HFFc6 (cell line): ENCODE measurements around the gene PACRG. TPM values are rescaled to one million over a fixed set of nuclear protein-coding genes. Genes with fewer than 3 reads are reported as not detected.

Experiments
- DNase-seq: peaks from one replicate; pipeline ENCODE4 v3.0.0-alpha.2; 2018
- H3K27ac Mint-ChIP-seq: 2 replicates; pipeline ENCODE4 v1.8.0; 2020; ENCODE audit warnings: mild to moderate bottlenecking, mixed read lengths
- H3K27me3 Mint-ChIP-seq: 2 replicates; pipeline ENCODE4 v1.8.0; 2021; ENCODE audit warnings: mild to moderate bottlenecking, moderate library complexity, mixed read lengths; ENCODE audit not compliant: insufficient read depth
- H3K36me3 Mint-ChIP-seq: 2 replicates; pipeline ENCODE4 v1.8.0; 2021; ENCODE audit warnings: low read depth, mixed read lengths
- H3K4me1 Mint-ChIP-seq: 2 replicates; pipeline ENCODE4 v1.8.0; 2020; ENCODE audit warnings: low read depth, mixed read lengths
- H3K4me3 Mint-ChIP-seq: 2 replicates; pipeline ENCODE4 v1.8.0; 2020; ENCODE audit warnings: mild to moderate bottlenecking, moderate library complexity, mixed read lengths
- H3K9me3 Mint-ChIP-seq: 2 replicates; pipeline ENCODE4 v1.8.0; 2020; ENCODE audit warnings: mild to moderate bottlenecking, mixed read lengths
- CTCF ChIP-seq: fragments of 200-600 bp; sonication (generic); IDR thresholded peaks from 2 replicates; pipeline ENCODE4 v1.5.0; 2021; ENCODE audit warnings: antibody characterized with exemption, mild to moderate bottlenecking
- total RNA-seq, 6 experiments: library from RNA; stranded (reverse); fragmentation: NEBNext Ultra II Directional; extraction: Animal tissue kit (Norgen Biotek cat#: 25700); gene quantifications; 2 replicates in 1 of 6; 3 replicates in 5 of 6; pipeline ENCODE4 v1.2.3, GENCODE V29; 2021

Gene PACRG
- total RNA-seq, 6 experiments from 2014 or later = not detected

DNA sequence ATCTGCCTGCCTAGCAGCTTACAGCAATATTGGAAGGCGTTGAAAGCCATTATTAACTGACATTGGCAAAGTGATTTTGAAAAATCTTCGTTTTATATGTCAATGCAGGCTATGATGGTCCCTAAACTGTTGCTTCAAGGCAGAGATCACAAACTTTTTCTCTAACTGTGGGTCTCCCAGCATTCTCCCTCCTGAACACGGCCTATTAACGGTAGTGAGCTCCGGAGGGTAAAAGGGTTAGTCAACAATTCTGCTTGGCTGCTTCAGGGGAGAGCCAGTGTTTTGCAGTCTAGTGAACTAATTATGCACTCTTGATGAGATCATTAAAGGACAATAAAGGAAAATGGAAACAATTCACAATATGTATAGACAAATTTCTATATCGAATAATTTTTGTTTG lies 424.9 kb downstream of the PACRG start:
- DNase-seq = no peak
- Mint-ChIP-seq H3K4me3 (no peak overlapping the region), H3K27ac (no peak overlapping the region), H3K27me3 (peaks cover 1% of the 10 kb centered on the region), H3K9me3 (peaks cover 13% of the 10 kb centered on the region), H3K4me1 (no peaks in the 10 kb centered on the region), H3K36me3 (no peaks in the 10 kb centered on the region)
- TF ChIP-seq CTCF = no peak

DNA sequence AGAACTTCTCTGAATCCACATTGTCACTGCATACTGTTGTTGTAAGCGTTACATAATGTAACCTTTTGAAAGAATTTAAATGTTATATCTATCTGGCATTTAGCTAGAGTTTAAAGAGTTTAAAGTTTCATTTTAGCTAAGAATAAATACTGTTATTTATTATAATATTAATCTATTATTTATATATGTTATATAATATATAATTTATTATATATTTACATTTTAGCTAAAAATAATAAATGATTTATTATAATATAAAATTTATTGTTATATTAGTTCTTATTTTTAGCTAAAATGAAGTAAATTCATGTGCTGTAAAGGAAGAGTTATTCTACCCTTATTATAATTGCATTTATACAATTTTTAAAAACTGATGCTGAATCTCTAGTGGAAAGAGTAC lies 431.3 kb downstream of the PACRG start:
- no peaks in the 10 kb centered on the region for H3K36me3 Mint-ChIP-seq

GRCh38 chr6:163159689-163160088 lies 431.9 kb downstream of the PACRG start:
- Mint-ChIP-seq H3K27me3 (no peaks in the 10 kb centered on the region; the same call in 1 of the 2 replicates), H3K4me1 (no peaks in the 10 kb centered on the region), H3K9me3 (peaks cover 8% of the 10 kb centered on the region), H3K4me3 (no peak overlapping the region), H3K36me3 (no peaks in the 10 kb centered on the region), H3K27ac (no peak overlapping the region)
- no peak for DNase-seq
- no peak for TF ChIP-seq CTCF

More for the DNA sequence above, 431.3 kb downstream of the PACRG start:
- no peak for DNase-seq
- Mint-ChIP-seq H3K9me3 (peaks cover 5% of the 10 kb centered on the region), H3K4me3 (no peak overlapping the region), H3K4me1 (no peaks in the 10 kb centered on the region), H3K27ac (no peak overlapping the region), H3K27me3 (no peaks in the 10 kb centered on the region; the same call in 1 of the 2 replicates)
- TF ChIP-seq CTCF = no peak

- H3K4me1 Mint-ChIP-seq = no peaks in the 10 kb centered on the region
- no peaks in the 10 kb centered on the region; the same call in 1 of the 2 replicates for H3K27me3 Mint-ChIP-seq
- H3K27ac Mint-ChIP-seq = no peak overlapping the region
- no peak overlapping the region for H3K4me3 Mint-ChIP-seq
- no peak for TF ChIP-seq CTCF
- peaks cover 4% of the 10 kb centered on the region; the same call in 1 of the 2 replicates for H3K9me3 Mint-ChIP-seq
- no peak for DNase-seq
- no peaks in the 10 kb centered on the region for H3K36me3 Mint-ChIP-seq
These were observed 434.5 kb downstream of the PACRG start for GRCh38 chr6:163162007-163162873.

- peaks cover 4% of the 10 kb centered on the region; the same call in 1 of the 2 replicates for H3K9me3 Mint-ChIP-seq
These were observed 435.1 kb downstream of the PACRG start for GRCh38 chr6:163162874-163163213.

More at GRCh38 chr6:163162874-163163213, 435.1 kb downstream of the PACRG start:
- no peaks in the 10 kb centered on the region for H3K4me1 Mint-ChIP-seq
- DNase-seq = no peak
- H3K27me3 Mint-ChIP-seq = no peaks in the 10 kb centered on the region; the same call in 1 of the 2 replicates
- no peaks in the 10 kb centered on the region for H3K36me3 Mint-ChIP-seq
- no peak overlapping the region for H3K4me3 Mint-ChIP-seq
- TF ChIP-seq CTCF = no peak
- H3K27ac Mint-ChIP-seq = no peak overlapping the region
